KMS-11 (cell line): Measurements from ENCODE around the gene LAMB2.

ENCODE experiments used
- H2AFZ ChIP-seq: fragments of 200-600 bp; sonication (generic); 2 replicates; pipeline ENCODE4 v1.6.1; 2016; ENCODE audit warnings: antibody characterized with exemption, mixed run types, low read depth
- H3K27ac ChIP-seq: fragments of 200-600 bp; sonication (generic); 2 replicates; pipeline ENCODE4 v1.6.1; 2016; ENCODE audit warnings: mild to moderate bottlenecking, mixed run types
- H3K27me3 ChIP-seq: fragments of 200-600 bp; sonication (generic); 2 replicates; pipeline ENCODE4 v1.6.1; 2017; ENCODE audit warnings: mild to moderate bottlenecking, low read depth, mixed run types, moderate library complexity; ENCODE audit not compliant: insufficient read depth
- H3K36me3 ChIP-seq: fragments of 200-600 bp; sonication (generic); 2 replicates; pipeline ENCODE4 v1.6.1; 2017; ENCODE audit warnings: mild to moderate bottlenecking, mixed run types; ENCODE audit not compliant: insufficient read depth
- H3K4me1 ChIP-seq: fragments of 200-600 bp; sonication (generic); 2 replicates; pipeline ENCODE4 v1.6.1; 2016; ENCODE audit warnings: mild to moderate bottlenecking, low read depth, mixed run types; ENCODE audit not compliant: poor library complexity, severe bottlenecking
- H3K4me2 ChIP-seq: fragments of 200-600 bp; sonication (generic); 2 replicates; pipeline ENCODE4 v1.7.0; 2016; ENCODE audit warnings: mild to moderate bottlenecking, mixed run types
- H3K4me3 ChIP-seq: fragments of 200-600 bp; sonication (generic); IDR thresholded peaks from 2 replicates; pipeline ENCODE4 v1.6.1; 2017; ENCODE audit warnings: low read depth, low read length, mixed read lengths; ENCODE audit not compliant: insufficient read depth
- H3K79me2 ChIP-seq: fragments of 200-600 bp; sonication (generic); 2 replicates; pipeline ENCODE4 v1.6.1; 2016; ENCODE audit warnings: low read depth, mixed run types; ENCODE audit not compliant: insufficient read depth
- H3K9ac ChIP-seq: fragments of 200-600 bp; sonication (generic); 2 replicates; pipeline ENCODE4 v1.6.1; 2016; ENCODE audit warnings: mild to moderate bottlenecking, mixed run types
- H4K20me1 ChIP-seq: fragments of 200-600 bp; sonication (generic); 2 replicates; pipeline ENCODE4 v1.6.1; 2016; ENCODE audit warnings: mild to moderate bottlenecking, mixed run types; ENCODE audit not compliant: insufficient read depth
- TF ChIP-seq, protein P1 (sequence below): fragments of 200-600 bp; sonication (generic); conservative IDR thresholded peaks from 2 replicates; pipeline ENCODE4 v1.6.1; 2017; ENCODE audit warnings: low read depth, mild to moderate bottlenecking, antibody characterized with exemption, low read length, moderate library complexity, mixed read lengths

LAMB2 gene

DNA sequence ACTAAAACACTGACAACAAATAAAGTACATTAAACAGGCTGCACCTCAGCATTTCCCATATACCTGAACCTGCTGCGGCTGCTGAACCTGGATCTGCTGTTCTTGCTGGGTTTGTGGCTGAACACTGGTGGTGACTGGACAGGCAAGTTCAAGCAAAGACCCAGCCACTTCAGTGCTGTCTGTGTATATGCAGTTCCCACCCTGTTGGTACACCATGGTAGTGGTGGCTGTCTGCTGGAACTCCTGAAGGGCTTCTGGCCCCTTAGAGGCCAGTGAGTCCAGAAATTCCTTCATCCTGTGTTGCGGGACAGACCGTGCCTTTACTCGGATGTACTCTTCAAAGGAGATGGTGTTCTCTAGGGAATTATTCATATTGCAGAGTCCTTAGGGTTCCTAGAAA, 56.2 kb downstream of the LAMB2 start:
- H3K4me1 ChIP-seq, result peaks cover 5% of the 10 kb centered on the region
- no peak overlapping the region for H3K9ac ChIP-seq
- TF ChIP-seq, protein P1, sequence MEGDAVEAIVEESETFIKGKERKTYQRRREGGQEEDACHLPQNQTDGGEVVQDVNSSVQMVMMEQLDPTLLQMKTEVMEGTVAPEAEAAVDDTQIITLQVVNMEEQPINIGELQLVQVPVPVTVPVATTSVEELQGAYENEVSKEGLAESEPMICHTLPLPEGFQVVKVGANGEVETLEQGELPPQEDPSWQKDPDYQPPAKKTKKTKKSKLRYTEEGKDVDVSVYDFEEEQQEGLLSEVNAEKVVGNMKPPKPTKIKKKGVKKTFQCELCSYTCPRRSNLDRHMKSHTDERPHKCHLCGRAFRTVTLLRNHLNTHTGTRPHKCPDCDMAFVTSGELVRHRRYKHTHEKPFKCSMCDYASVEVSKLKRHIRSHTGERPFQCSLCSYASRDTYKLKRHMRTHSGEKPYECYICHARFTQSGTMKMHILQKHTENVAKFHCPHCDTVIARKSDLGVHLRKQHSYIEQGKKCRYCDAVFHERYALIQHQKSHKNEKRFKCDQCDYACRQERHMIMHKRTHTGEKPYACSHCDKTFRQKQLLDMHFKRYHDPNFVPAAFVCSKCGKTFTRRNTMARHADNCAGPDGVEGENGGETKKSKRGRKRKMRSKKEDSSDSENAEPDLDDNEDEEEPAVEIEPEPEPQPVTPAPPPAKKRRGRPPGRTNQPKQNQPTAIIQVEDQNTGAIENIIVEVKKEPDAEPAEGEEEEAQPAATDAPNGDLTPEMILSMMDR, result no peak
- H3K27me3 ChIP-seq, result no peaks in the 10 kb centered on the region
- H3K4me3 ChIP-seq, result no peak overlapping the region
- H3K36me3 ChIP-seq, result no peaks in the 10 kb centered on the region
- peaks cover 24% of the 10 kb centered on the region; the same call in 1 of the 2 replicates for H3K79me2 ChIP-seq
- no peak overlapping the region for H2AFZ ChIP-seq
- H3K27ac ChIP-seq, result no peak overlapping the region
- H4K20me1 ChIP-seq, result no peaks in the 10 kb centered on the region
- no peak overlapping the region for H3K4me2 ChIP-seq

DNA sequence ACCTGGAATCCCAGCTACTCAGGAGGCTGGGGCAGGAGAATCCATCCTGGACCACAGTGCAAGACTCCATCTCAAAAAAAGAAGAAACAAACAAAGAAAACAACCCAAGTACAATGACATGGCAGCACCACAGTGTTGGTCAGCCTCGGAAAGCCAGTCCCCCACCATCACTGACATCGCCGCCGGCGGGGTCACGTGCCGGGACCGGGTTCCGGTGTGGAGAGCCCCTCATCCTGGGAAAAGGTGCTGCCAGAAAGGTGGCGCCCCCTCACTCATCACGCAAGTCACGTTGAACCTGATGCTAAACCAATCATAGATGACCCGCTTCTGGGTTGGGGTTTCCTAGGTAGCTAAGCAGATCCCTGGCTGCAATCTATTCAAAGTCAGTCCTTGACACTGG, 56.7 kb downstream of the LAMB2 start:
- H3K36me3 ChIP-seq, result no peaks in the 10 kb centered on the region
- no peak overlapping the region for H3K4me3 ChIP-seq
- no peaks in the 10 kb centered on the region for H3K27me3 ChIP-seq
- no peak overlapping the region for H2AFZ ChIP-seq
- no peak overlapping the region for H3K4me2 ChIP-seq
- TF ChIP-seq, protein P1, result no peak
- H3K4me1 ChIP-seq, result peaks cover 3% of the 10 kb centered on the region
- H3K79me2 ChIP-seq, result peaks cover 19% of the 10 kb centered on the region; the same call in 1 of the 2 replicates
- H3K9ac ChIP-seq, result no peak overlapping the region
- H4K20me1 ChIP-seq, result no peaks in the 10 kb centered on the region
- H3K27ac ChIP-seq, result no peak overlapping the region
